ENCODE results near the gene TMEM233. TPM values are rescaled to one million over a fixed set of nuclear protein-coding genes. Genes with fewer than 3 reads are reported as not detected.

TMEM233 gene
- total and polyA plus RNA-seq, 2 of the 8 experiments (the other 6 are each of a cell fraction or from before 2014, with no cell fraction given) = 0.09 TPM

- FAIRE-seq (no peak), DNase-seq (ENCODE audit: low read depth in 1 of 2, low spot score in 2 of 2) (no peak)
- no peak overlapping the region for H3K18ac ChIP-seq (ENCODE audit: extremely low read depth, low read length)
- H2BK15ac ChIP-seq (ENCODE audit: low read length) = no peak overlapping the region
- peaks cover 0 to 29% of the 10 kb centered on the region in 2 experiments; a peak in 3 of 4 replicates for H3K79me2 ChIP-seq (ENCODE audit: control insufficient read depth in 1 of 2, insufficient read depth in 2 of 2, low read length in 2 of 2)
- POLR2A ChIA-PET (ENCODE audit: partially characterized antibody) = interaction anchor here (1.6 kb wide), 1 partner anchor 12 kb away, joined by 3 read pairs; no protein-coding TSS in a partner anchor
- H3K79me1 ChIP-seq (ENCODE audit: low read depth, low read length) = no peaks in the 10 kb centered on the region; the same call in 1 of the 2 replicates
- no peak overlapping the region for H3K4ac ChIP-seq (replicated peaks; ENCODE audit: insufficient read length, low read depth, low read length)
- H3K4me2 ChIP-seq (ENCODE audit: insufficient read depth in 1 of 2, low read depth in 2 of 2, low read length in 2 of 2) = no peak overlapping the region
- H2BK20ac ChIP-seq (ENCODE audit: low read length) = no peak overlapping the region
- peaks cover 0 to 1% of the 10 kb centered on the region in 2 experiments for H4K20me1 ChIP-seq (replicated peaks in 1 of 2; ENCODE audit: control insufficient read depth in 1 of 2, insufficient read depth in 2 of 2, low read length in 2 of 2)
- no peaks in the 10 kb centered on the region for H3K9me3 ChIP-seq (ENCODE audit: insufficient read depth in 2 of 2, low read depth in 1 of 2, low read length in 1 of 2)
- no peak overlapping the region for H2AK5ac ChIP-seq (ENCODE audit: low read depth, low read length)
- no peak overlapping the region for H4K91ac ChIP-seq (replicated peaks; ENCODE audit: insufficient read length, low read length)
- H3K27ac ChIP-seq (ENCODE audit: low read depth, low read length) = no peak overlapping the region
- no peak overlapping the region for H2BK120ac ChIP-seq (replicated peaks; ENCODE audit: low read depth, low read length)
- no peak overlapping the region for H3K56ac ChIP-seq (replicated peaks; ENCODE audit: insufficient read length, low read depth, low read length)
- CTCF ChIA-PET (ENCODE audit: partially characterized antibody) = no interaction called here
- H2AFZ ChIP-seq (ENCODE audit: low read length) = no peak overlapping the region
- no peak overlapping the region for H4K5ac ChIP-seq (ENCODE audit: insufficient read length, low read depth, low read length)
- H3K36me3 ChIP-seq (ENCODE audit: control insufficient read depth in 2 of 4, insufficient read depth in 4 of 4, low read length in 3 of 4) = peaks cover 18 to 59% (median 44%) of the 10 kb centered on the region in 4 experiments; a peak in 7 of 8 replicates
- no peak overlapping the region for H2BK5ac ChIP-seq (ENCODE audit: low read depth, low read length)
- WGBS, 2 experiments (ENCODE audit: extremely low coverage in 1 of 2, insufficient coverage in 1 of 2, insufficient read length in 1 of 2, insufficient replicate concordance in 2 of 2, low coverage in 1 of 2, low lambda C conversion rate in 2 of 2, missing lambda C conversion rate in 1 of 2) = 94% methylated on average over 3 of the region's 3 CpGs; no CpG with 5 or more reads in 1 of the 2 experiments
- H3K14ac ChIP-seq (ENCODE audit: insufficient read length) = no peak overlapping the region
- H3K23ac ChIP-seq (ENCODE audit: insufficient read length) = no peak overlapping the region
- peaks cover 0 to 5% (median 1%) of the 10 kb centered on the region in 4 experiments; a peak in 2 of 7 replicates for H3K4me1 ChIP-seq (replicated peaks in 1 of 4; ENCODE audit: control insufficient read depth in 3 of 4, insufficient read depth in 4 of 4, low read length in 3 of 4)
- peaks cover 4% of the 10 kb centered on the region; the same call in 1 of the 2 replicates for H3K23me2 ChIP-seq (ENCODE audit: low read depth, low read length)
- H3K9ac ChIP-seq (replicated peaks in 1 of 4; ENCODE audit: extremely low read depth in 1 of 4, low read depth in 3 of 4, low read length in 3 of 4) = no peak overlapping the region
- no peak for TF ChIP-seq NANOG (IDR thresholded peaks at IDR 0.05; ENCODE audit: insufficient read depth, low read depth, low read length, poor library complexity, severe bottlenecking)
- no peak for TF ChIP-seq HDAC6 (IDR thresholded peaks at IDR 0.05; ENCODE audit: low read depth, low read length)
- TF ChIP-seq ASH2L (IDR thresholded peaks at IDR 0.05; ENCODE audit: low read length) = no peak
- TF ChIP-seq TCF12 (IDR thresholded peaks at IDR 0.05; ENCODE audit: low read depth, low read length) = no peak
- TF ChIP-seq E2F6 (IDR thresholded peaks at IDR 0.05) = no peak
- TF ChIP-seq HDAC2 (IDR thresholded peaks at IDR 0.05; ENCODE audit: borderline replicate concordance in 1 of 2, low read depth in 2 of 2, low read length in 2 of 2) = no peak
- TF ChIP-seq KDM4A (IDR thresholded peaks at IDR 0.05; ENCODE audit: low read depth, low read length, severe bottlenecking) = no peak
- TF ChIP-seq SP1 (IDR thresholded peaks at IDR 0.05; ENCODE audit: low read depth, low read length) = no peak
- TF ChIP-seq TBP (IDR thresholded peaks at IDR 0.05; ENCODE audit: low read depth, low read length) = no peak
- H4K8ac ChIP-seq (ENCODE audit: extremely low read depth, insufficient read depth, low read length) = no peak overlapping the region
- H3K27me3 ChIP-seq (replicated peaks in 1 of 4; ENCODE audit: control insufficient read depth in 3 of 4, extremely low read depth in 1 of 4, insufficient read depth in 3 of 4, low read length in 3 of 4) = no peaks in the 10 kb centered on the region
- no peak overlapping the region for H3K4me3 ChIP-seq (ENCODE audit: extremely low read depth in 1 of 4, insufficient read depth in 2 of 4, low read depth in 3 of 4, low read length in 4 of 4)
- H2BK12ac ChIP-seq (ENCODE audit: low read depth, low read length) = no peak overlapping the region
Measured at GRCh38 chr12:119671070-119671469, 77.5 kb downstream of the TMEM233 start.
